Thyroid gland (tissue), 4 donors: ENCODE results near the gene SMARCAL1. TPM values are rescaled to one million over a fixed set of nuclear protein-coding genes. Genes with fewer than 3 reads are reported as not detected.
A peak's percentile ranks its signal among the peaks of the same experiment; 100 is the strongest.

Source experiments
- DNase-seq, 2 donors: peaks; one replicate each; pipeline ENCODE4 v3.0.0-alpha.2; 2019
- H3K27ac ChIP-seq, 3 donors: fragments of 200-600 bp; sonication (generic); 1 replicate in 2 of 3; 2 replicates in 1 of 3; pipeline ENCODE4 v1.5.1; 2016 to 2019; ENCODE audit warnings: mild to moderate bottlenecking in 1 of 3, moderate library complexity in 1 of 3
- H3K27me3 ChIP-seq: fragments of 200-600 bp; sonication (generic); one replicate; pipeline ENCODE4 v1.5.1; 2019
- H3K36me3 ChIP-seq, 2 donors: fragments of 200-600 bp; sonication (generic); one replicate each; pipeline ENCODE4 v1.5.1; 2016 to 2019
- H3K4me1 ChIP-seq, 2 donors: fragments of 200-600 bp; sonication (generic); one replicate each; pipeline ENCODE4 v1.5.1; 2017 to 2019
- H3K4me3 ChIP-seq, 3 donors: fragments of 200-600 bp; sonication (generic); replicated peaks in 1 of 3; 1 replicate in 2 of 3; 2 replicates in 1 of 3; pipeline ENCODE4 v1.5.1; 2016; ENCODE audit warnings: mild to moderate bottlenecking in 1 of 3
- H3K9me3 ChIP-seq: fragments of 200-600 bp; sonication (generic); one replicate; pipeline ENCODE4 v1.5.1; 2017
- POLR2A ChIP-seq, 2 donors: fragments of 450-650 bp; IDR thresholded peaks; one replicate each; pipeline ENCODE4 v1.6.1; 2017; ENCODE audit warnings: antibody characterized with exemption in 2 of 2, mild to moderate bottlenecking in 2 of 2, moderate library complexity in 1 of 2
- WGBS, 2 donors: methylation state at CpG; one replicate each; pipeline ENCODE4 v1.1.5; 2017; 5-methylcytosine and 5-hydroxymethylcytosine counted together
- intact Hi-C: fragments of 100-400 bp; cut with DNase I; formaldehyde crosslinking; loops from one replicate; pipeline ENCODE4 v1.15.1; 2023
- total RNA-seq, 4 donors: library from RNA; depleted of rRNA; stranded (reverse); fragments of >200 nt; gene quantifications; one replicate each; pipeline ENCODE4 v1.2.3, GENCODE V29; 2016
- TF ChIP-seq, protein P1 (sequence below), 6 experiments: fragments of 200-600 bp in 3 of 6; fragments of 450-650 bp in 3 of 6; sonication (generic) in 3 of 6; IDR thresholded peaks; one replicate each; pipeline ENCODE4 v1.5.1; 2016 to 2019; ENCODE audit warnings: antibody characterized with exemption in 6 of 6, mild to moderate bottlenecking in 2 of 6, inconsistent platforms in 1 of 6, moderate library complexity in 1 of 6

SMARCAL1 gene
- total RNA-seq, 4 donors from 2014 or later, result 19.5 to 31.4 (median 24.6) TPM

DNA sequence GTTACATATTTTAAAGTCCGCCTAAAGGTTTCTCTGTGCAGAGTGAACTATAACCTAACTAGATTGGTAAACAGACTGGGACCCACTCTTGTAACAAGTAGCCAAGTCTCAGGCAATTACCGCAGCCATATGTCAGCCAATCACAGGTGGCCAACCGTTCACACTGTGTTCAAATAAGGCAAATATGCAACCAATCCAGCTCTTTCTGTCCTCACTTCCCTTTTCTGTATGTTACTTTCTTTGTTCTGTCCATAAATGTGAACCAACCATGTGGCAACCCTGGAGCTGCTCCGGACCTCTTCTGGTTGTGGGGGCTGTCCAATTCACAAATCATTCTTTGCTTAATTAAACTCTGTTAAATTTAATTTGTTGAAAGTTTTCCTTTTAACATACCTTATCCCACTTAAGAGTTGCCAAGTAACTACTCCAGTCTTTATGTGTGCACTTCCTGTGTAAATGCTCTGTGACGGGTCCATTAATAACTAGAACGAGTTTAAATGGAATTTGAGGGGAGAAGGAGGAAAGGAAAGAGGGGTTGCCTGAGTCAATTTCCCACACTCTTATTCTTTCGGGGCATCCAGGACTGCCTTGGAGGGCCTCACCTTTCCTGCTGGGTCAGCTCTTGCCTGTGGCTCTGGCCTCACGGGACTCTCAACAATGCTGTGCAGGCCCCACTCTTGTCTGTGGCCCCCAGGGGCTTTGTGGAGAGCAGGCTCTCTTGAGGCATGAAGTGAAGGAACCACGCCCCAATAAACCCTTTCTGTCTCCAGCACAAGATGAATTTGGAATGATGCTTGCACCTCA lies 79.7 kb downstream of the SMARCAL1 start:
- no peak for DNase-seq
- no peak for TF ChIP-seq POLR2A (IDR thresholded peaks at IDR 0.05)
- TF ChIP-seq, protein P1, sequence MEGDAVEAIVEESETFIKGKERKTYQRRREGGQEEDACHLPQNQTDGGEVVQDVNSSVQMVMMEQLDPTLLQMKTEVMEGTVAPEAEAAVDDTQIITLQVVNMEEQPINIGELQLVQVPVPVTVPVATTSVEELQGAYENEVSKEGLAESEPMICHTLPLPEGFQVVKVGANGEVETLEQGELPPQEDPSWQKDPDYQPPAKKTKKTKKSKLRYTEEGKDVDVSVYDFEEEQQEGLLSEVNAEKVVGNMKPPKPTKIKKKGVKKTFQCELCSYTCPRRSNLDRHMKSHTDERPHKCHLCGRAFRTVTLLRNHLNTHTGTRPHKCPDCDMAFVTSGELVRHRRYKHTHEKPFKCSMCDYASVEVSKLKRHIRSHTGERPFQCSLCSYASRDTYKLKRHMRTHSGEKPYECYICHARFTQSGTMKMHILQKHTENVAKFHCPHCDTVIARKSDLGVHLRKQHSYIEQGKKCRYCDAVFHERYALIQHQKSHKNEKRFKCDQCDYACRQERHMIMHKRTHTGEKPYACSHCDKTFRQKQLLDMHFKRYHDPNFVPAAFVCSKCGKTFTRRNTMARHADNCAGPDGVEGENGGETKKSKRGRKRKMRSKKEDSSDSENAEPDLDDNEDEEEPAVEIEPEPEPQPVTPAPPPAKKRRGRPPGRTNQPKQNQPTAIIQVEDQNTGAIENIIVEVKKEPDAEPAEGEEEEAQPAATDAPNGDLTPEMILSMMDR (IDR thresholded peaks at IDR 0.05), result no peak
- no peak overlapping the region for H3K27ac ChIP-seq
- WGBS, 2 donors, result 61 to 64% methylated on average over 9 of the region's 9 CpGs
- H3K4me1 ChIP-seq, result peaks cover 0 to 13% of the 10 kb centered on the region in 2 donors
- no peaks in the 10 kb centered on the region for H3K27me3 ChIP-seq
- no peak overlapping the region for H3K4me3 ChIP-seq
- no peaks in the 10 kb centered on the region for H3K9me3 ChIP-seq
- no peaks in the 10 kb centered on the region for H3K36me3 ChIP-seq
- intact Hi-C loops, result loop anchor here (10.0 kb wide), 1 partner anchor 77 kb away; the partner anchor contains the start of gene SMARCAL1

DNA sequence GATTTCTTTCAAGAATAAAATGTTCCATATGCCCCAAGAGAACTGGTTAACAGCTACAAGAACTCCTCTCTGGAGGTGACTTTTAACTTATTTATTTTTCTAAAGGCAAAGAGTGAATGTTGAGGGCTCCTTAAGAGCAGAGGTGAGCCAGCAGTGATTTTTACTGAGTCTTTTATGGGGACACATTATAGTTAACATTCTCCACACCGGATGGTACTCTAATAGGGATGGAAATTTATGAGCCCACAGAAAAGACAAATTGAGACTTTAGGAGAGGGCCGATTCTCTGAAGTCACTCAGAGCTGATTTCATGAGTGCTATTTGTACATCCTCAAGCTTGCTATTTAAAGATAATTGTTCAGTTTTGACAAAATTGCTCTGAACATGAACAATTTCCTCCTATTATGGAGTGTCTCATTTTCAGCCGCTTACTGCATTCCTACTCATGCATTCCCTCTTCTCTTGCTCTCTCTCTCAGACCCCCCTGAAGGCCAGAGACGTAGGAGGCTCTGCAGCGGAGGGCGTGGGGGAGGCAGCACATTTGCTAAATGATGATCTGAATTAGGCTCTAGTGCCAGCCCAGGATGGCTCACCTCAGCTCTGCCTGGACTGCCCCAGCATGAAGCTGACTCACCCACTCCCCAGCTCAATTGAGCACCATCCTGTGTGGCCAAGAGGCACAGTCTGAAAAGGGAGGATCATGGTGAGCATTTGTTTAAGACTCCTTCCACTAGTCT lies 80.5 kb downstream of the SMARCAL1 start:
- Histone ChIP-seq H3K36me3 (no peaks in the 10 kb centered on the region), H3K27me3 (no peaks in the 10 kb centered on the region), H3K4me3 (no peak overlapping the region), H3K4me1 (peaks cover 4 to 16% of the 10 kb centered on the region in 2 donors), H3K27ac (no peak overlapping the region), H3K9me3 (no peaks in the 10 kb centered on the region)
- intact Hi-C loops, result loop anchor here (10.0 kb wide), 1 partner anchor 78 kb away; the partner anchor contains the start of gene SMARCAL1
- TF ChIP-seq POLR2A (IDR thresholded peaks at IDR 0.05), result no peak
- TF ChIP-seq, protein P1 (IDR thresholded peaks at IDR 0.05), result no peak
- WGBS, 2 donors, result 61 to 62% methylated on average over 6 of the region's 6 CpGs
- DNase-seq, result peak in 1 of 2 donors; percentile 9

DNA sequence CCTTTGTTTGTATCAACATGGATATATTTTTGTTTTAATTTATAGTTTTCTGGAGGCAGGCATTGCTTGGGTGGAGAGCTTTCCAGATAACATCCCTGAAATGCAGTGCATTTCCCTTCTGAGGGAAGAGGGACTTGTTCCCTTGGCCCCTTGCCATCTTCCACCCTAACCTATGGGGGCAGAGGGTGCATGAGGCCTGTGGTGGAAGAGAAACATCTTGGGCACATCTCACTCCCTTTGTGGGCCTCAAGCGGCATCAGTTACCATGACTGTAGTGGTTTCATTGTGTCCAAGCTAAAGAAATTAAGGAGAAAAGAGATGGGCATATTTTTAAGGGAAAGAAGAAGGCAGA lies 81.0 kb downstream of the SMARCAL1 start:
- intact Hi-C loops, result loop anchor here (10.0 kb wide), 1 partner anchor 79 kb away; the partner anchor contains the start of gene SMARCAL1
- Histone ChIP-seq H3K36me3 (no peaks in the 10 kb centered on the region), H3K4me1 (peaks cover 10 to 22% of the 10 kb centered on the region in 2 donors), H3K27ac (no peak overlapping the region), H3K4me3 (no peak overlapping the region), H3K27me3 (no peaks in the 10 kb centered on the region), H3K9me3 (no peaks in the 10 kb centered on the region)
- TF ChIP-seq POLR2A (IDR thresholded peaks at IDR 0.05), result no peak
- TF ChIP-seq, protein P1 (IDR thresholded peaks at IDR 0.05), result no peak
- no peak for DNase-seq
- WGBS, 2 donors, result 96% methylated on average over 1 of the region's 1 CpG

DNA sequence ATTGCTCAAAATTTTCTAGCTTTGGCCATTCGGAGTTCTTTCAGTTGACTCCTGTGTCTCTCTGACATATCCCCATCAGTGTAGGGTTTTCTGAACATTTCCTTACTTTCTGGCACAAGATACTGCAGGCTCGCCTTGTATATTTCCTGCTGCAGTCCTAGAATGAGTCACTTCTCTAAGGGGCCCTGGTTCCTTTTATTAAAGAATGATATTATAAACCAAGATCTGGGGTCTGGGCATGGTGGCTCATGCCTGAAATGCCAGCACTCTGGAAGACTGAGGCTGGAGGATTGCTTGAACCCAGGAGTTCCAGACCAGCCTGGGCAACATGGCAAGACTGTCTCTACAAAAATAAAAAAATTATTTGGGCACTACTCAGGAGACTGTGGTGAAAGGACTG lies 83.4 kb downstream of the SMARCAL1 start:
- H3K4me1 ChIP-seq, result peaks cover 22 to 34% of the 10 kb centered on the region in 2 donors
- DNase-seq, result no peak
- H3K36me3 ChIP-seq, result peaks cover 7 to 12% of the 10 kb centered on the region in 2 donors
- intact Hi-C loops, result loop anchor here (10.0 kb wide), 1 partner anchor 81 kb away; the partner anchor contains the start of gene SMARCAL1
- 85 to 89% methylated on average over 2 of the region's 2 CpGs for WGBS, 2 donors
- H3K27me3 ChIP-seq, result no peaks in the 10 kb centered on the region
- H3K4me3 ChIP-seq, result no peak overlapping the region
- TF ChIP-seq POLR2A (IDR thresholded peaks at IDR 0.05), result no peak
- TF ChIP-seq, protein P1 (IDR thresholded peaks at IDR 0.05), result no peak
- H3K9me3 ChIP-seq, result no peaks in the 10 kb centered on the region
- H3K27ac ChIP-seq, result no peak overlapping the region
